Activated CD4-positive, CD25-positive, alpha-beta regulatory T cell (primary cell): ENCODE measurements around the gene TRIM25.

Experiments used
- DNase-seq, 4 experiments: peaks; one replicate each; lab custom pipeline; 2025; lab: John Stamatoyannopoulos, UW

TRIM25 gene

DNA sequence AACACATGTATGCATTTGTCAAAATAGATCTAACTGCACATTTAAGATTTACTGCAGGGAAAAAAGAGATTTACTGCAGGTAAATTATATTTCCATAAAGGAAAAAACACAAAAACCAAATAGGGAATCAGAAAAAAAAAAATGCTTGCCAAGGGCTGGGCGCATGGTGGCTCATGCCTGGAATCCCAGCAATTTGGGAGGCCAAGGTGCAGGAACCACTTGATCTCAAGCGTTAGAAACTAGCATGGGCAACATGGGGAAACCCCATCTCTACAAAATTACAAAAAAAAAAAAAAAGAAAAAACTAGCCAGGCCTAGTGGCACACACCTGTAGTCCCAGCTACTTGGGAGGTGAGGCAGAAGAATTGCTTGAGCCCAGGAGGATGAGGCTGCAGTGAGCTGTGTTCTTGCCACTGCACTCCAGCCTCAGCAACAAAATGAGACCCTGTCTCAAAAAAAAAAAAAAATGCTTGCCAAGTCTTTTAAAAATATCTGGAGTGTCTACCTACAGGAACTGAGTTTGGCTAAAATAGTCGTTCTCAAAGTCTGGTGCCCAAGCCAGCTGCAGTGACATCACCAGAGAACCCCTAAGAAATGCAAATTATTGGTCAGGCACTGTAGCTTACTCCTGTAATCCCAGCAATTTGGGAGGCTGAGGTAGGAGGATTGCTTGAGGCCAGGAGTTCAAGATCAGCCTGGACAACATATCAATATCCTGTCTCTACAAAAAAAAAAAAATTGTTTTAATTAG, 17.5 kb downstream of the TRIM25 start:
- no peak for DNase-seq

- DNase-seq = no peak
Measured at GRCh38 chr17:56894859-56895455, 18.9 kb downstream of the TRIM25 start.

DNA sequence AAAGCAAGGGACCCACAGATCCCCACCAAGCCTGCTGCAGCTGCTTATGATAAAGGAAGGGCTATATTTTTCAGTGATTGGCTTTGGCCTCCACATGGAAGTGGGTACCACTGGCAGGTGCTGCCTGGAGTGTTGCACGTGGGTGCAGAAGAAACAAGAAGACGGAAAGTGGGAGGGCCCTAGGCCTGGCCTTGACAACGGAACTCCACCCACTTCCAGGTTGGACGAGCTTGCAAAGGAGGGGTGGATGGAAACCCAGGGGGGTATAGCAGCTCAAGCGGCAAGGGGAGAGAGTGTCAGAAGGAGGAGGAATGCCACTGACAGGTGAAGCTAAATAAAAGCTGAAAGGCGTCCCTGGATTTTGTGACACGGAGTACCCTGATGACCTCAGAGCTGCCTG, 20.3 kb downstream of the TRIM25 start:
- DNase-seq = no peak

DNA sequence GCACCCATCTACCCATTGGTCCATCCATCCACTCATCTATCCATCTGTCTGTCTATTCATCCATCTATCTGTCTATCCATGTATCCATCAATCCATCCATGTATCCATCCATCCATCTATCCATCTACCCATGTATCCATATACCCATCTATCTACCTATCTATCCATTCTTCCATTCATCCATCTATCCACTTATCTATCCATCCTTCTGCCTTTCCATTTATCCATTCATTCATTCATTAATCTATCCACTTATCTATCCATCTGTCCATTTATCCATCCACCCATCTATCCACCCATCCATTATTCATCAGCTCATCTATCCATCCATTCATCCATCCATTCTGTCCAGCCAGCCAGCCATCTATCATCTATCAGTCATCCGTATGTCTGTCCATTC, 21.5 kb downstream of the TRIM25 start:
- no peak for DNase-seq

DNA sequence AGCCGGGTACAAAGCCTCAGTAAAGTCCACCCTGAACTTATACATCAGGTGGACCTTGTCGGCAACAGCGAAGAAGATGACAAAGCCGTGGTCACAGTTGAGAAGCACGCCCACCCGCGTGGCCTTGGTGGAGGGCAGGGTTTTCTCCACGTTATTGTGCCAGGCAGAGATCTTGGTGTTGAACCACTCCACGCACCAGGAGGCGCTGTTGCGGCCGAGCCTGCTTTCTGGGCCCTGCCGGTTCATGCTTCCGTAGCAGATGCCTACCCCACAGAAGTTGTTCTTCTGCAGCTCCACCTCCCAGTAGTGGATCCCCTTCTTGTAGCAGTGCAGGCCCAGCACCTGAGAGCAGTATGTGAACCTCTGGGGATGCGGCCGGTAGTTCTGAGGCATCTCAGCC, 22.1 kb downstream of the TRIM25 start:
- DNase-seq = peak; percentile 15 to 17 (median 16)

GRCh38 chr17:56890906-56891674, 22.8 kb downstream of the TRIM25 start:
- DNase-seq = no peak

- no peak for DNase-seq
Measured at GRCh38 chr17:56890390-56890789, 23.5 kb downstream of the TRIM25 start.

- no peak for DNase-seq
Measured at GRCh38 chr17:56887552-56888467, 26.0 kb downstream of the TRIM25 start.

DNA sequence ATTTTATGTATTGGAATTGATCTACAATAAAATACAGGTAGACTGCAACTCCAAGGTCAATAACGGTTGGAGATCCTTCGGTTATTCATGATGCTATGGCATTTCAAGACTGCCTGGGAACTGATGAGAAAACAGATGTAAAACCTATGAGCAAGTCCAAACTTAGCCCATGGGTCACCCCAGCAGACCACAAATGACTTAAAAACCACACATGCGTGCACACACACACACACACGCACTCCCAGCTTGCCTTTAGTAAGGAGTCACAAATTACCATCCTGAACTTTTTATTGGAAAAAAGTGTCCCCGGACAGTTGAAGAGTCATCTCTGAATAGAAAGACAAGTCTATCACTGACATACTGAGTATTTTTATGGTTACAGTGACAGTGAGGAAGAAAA, 26.7 kb downstream of the TRIM25 start:
- no peak for DNase-seq

DNA sequence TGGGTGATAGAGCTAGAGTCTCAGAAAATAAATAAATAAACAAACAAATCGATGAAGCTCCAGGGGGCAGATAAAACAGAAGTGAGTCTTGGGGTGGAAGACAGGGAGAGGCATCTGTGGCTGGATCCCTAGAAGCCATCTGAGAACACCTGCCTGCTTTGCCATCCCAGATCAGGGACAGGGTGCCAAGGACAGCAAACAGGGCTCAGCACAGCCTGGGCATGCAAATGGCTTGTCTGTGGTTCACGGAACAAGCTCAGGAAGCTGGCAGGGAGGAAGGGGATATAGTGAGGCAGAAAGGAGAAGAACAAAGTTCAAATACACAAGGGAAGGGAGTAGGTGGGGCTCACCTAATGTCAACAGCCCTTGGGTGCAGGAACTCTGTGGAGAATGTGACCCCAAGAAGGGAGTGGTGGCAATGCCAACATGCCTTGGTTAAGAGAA, 27.5 kb downstream of the TRIM25 start:
- no peak for DNase-seq

DNA sequence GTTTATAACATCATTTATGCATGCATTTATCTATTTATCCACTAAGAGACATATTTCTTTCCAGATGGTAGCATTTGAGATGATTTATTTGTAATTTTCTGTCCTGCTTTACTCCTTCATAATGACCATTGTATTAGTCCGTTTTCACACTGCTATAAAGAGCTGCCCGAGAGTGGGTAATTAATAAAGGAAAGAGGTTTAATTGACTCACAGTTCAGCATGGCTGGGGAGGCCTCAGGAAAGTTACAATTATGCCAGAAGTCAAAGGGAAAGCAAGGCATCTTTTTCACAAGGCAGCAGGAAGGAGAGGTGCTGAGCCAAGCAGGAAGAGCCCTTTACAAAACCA, 28.6 kb downstream of the TRIM25 start:
- no peak for DNase-seq

- no peak for DNase-seq
Measured at GRCh38 chr17:56884483-56885311, 29.2 kb downstream of the TRIM25 start.

GRCh38 chr17:56883616-56884015, 30.2 kb downstream of the TRIM25 start:
- DNase-seq = no peak

- DNase-seq = no peak
Measured at GRCh38 chr17:56881685-56882295, 32.1 kb downstream of the TRIM25 start.

DNA sequence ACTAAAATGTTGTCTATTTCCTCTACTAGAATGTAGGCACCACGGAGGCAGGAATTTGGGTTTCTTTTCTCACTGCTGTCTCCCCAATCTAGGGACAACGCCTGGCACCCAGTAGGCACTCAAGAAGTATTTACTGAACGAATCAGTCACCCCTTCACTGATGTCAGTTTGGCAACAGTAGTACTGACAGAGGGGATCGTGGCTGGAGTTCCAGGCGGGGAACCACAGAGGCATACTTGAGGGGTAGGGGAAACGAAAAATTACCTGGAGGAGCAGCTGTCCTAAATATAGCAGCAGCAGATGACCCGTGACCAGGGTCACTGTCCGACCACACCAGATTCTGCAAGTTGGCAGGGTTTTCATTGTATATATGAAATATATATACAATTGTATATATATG, 33.3 kb downstream of the TRIM25 start:
- no peak for DNase-seq

- no peak for DNase-seq
Measured at GRCh38 chr17:56880133-56880532, 33.7 kb downstream of the TRIM25 start.

DNA sequence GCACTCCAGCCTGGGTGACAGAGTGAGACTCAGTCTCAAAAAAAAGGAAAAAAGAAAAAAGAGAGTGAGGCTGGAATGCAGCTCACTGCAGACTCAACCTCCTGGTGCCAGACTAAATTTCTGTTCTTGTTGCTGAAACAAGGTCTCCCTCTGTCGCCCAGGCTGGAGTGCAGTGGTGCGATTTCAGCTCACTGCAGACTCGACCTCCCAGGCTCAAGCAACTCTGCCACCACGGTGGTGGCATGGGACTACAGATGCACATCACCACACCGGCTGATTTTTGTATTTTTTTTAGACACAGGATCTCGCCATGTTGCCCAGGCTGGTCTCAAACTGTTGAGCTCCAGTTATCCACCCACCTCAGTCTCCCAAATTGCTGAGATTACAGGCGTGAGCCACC, 34.6 kb downstream of the TRIM25 start:
- DNase-seq = no peak

GRCh38 chr17:56876766-56877179, 37.1 kb downstream of the TRIM25 start:
- DNase-seq = no peak

DNA sequence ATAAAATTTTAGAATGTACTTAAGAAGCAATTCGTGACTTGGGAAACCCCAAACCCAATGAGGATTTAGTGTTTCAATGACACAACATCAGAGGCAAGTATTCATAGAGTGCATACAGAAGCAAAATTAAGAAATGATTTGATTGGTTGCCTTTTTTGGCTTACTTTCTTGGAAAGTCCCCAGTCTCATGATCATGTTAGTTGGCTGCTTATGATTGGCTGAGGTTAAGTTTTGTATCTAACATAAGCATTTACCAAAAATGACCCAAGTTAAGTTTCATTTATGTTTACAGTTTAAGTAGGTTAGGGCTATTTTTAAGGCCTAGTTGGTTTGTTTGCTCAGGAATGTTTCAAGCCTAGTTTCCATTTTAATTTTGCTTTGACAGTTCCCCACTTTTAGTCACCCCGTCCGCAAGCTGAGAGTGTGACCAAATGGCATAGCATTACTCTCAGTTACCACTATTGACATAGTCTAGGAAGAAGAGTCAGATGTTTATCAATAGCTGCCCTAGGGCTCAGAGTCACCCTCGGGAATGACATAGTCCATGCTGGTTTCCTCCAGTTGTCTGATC, 43.7 kb downstream of the TRIM25 start:
- no peak for DNase-seq

- no peak for DNase-seq
Measured at GRCh38 chr17:56868716-56869115, 45.1 kb downstream of the TRIM25 start.
